Measurements from ENCODE around the gene PIK3C2G.

Gene PIK3C2G

DNA sequence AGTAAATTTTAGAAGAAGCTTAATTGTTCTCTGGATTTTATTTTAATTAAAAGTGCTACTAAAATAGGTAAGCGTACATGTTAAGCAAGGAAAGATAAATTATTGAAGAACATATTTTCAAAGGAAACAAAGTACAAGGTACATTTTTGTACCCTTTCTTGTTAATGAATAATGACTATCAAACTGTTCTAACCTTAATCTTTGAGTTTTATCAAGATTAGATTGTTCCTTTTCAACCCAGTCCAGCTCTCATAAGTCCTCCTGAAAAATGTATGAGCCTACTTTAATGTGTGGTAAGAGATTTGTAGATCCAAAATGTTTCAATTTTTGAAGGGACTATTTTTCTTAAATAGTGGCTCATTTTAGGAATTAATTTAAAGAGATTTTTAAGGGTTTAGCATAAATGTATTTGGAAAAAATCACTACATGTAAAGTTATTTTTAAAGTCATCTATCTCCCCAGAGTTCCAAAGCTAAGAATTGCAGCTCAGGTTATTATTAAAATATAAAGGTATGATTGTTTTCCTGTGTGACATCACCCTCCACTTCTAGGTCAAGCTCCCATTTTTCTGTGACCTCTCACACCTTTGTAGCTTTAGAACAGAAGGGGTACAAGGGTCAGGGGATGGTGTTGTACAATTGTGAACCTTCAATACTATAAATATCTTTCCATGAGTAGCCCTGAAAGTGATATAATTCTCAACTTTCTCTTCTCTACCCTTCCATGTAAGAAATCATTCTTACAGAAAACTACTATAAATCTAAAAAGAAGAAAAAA is 1.2 kb upstream of the PIK3C2G start:
- Histone ChIP-seq H3K4me2 (ENCODE audit: low read length) (no peak overlapping the region), H3K27me3 (ENCODE audit: control insufficient read depth, low read length) (no peaks in the 10 kb centered on the region), H3K36me3 (ENCODE audit: control insufficient read depth, low read length) (no peaks in the 10 kb centered on the region), H3F3A (ENCODE audit: control insufficient read depth, insufficient read depth) (no peaks in the 10 kb centered on the region), H4K20me1 (ENCODE audit: control insufficient read depth, insufficient read depth, low read depth, low read length) (no peaks in the 10 kb centered on the region), H3K4me1 (ENCODE audit: control insufficient read depth, low read length) (no peaks in the 10 kb centered on the region), H3K4me3 (ENCODE audit: low read length) (no peak overlapping the region), H3K9me3 (ENCODE audit: control insufficient read depth, insufficient read depth, low read length) (no peaks in the 10 kb centered on the region), H3K79me2 (ENCODE audit: control insufficient read depth, low read length) (no peaks in the 10 kb centered on the region), H3K9me2 (replicated peaks; ENCODE audit: control insufficient read depth, low read length) (no peaks in the 10 kb centered on the region), H3K27ac (ENCODE audit: low read depth, low read length) (no peak overlapping the region)
- TF ChIP-seq, protein P1, sequence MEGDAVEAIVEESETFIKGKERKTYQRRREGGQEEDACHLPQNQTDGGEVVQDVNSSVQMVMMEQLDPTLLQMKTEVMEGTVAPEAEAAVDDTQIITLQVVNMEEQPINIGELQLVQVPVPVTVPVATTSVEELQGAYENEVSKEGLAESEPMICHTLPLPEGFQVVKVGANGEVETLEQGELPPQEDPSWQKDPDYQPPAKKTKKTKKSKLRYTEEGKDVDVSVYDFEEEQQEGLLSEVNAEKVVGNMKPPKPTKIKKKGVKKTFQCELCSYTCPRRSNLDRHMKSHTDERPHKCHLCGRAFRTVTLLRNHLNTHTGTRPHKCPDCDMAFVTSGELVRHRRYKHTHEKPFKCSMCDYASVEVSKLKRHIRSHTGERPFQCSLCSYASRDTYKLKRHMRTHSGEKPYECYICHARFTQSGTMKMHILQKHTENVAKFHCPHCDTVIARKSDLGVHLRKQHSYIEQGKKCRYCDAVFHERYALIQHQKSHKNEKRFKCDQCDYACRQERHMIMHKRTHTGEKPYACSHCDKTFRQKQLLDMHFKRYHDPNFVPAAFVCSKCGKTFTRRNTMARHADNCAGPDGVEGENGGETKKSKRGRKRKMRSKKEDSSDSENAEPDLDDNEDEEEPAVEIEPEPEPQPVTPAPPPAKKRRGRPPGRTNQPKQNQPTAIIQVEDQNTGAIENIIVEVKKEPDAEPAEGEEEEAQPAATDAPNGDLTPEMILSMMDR (IDR thresholded peaks at IDR 0.05; ENCODE audit: low read depth, low read length, poor library complexity, severe bottlenecking) = no peak
- no peak for TF ChIP-seq EZH2phosphoT487 (IDR thresholded peaks at IDR 0.05; ENCODE audit: borderline replicate concordance, low read length)

DNA sequence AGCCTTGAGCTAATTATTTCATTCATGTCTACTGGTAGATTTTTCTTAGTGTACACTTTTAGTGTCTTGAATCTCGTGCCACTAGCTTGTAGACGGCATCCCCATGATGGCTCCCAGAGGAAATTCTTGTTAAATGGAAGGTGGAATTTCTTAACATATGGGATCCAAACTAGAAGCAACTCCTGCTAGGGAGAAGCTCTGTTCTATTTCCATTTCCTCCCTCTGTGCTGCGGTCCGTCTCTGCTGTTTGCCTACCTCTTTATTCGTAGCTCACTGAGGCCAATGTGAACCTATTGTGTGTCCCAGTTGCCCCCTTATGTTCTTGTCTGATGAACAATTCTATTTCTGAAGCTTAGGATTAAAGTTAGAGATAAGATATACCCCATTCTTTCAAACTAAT is 588 bp downstream of the PIK3C2G start:
- Histone ChIP-seq H3K27me3 (ENCODE audit: control insufficient read depth, low read length) (no peaks in the 10 kb centered on the region), H4K20me1 (ENCODE audit: control insufficient read depth, insufficient read depth, low read depth, low read length) (no peaks in the 10 kb centered on the region), H3K27ac (ENCODE audit: low read depth, low read length) (no peak overlapping the region), H3K4me2 (ENCODE audit: low read length) (no peak overlapping the region), H3K9me3 (ENCODE audit: control insufficient read depth, insufficient read depth, low read length) (no peaks in the 10 kb centered on the region), H3K4me3 (ENCODE audit: low read length) (no peak overlapping the region), H3K79me2 (ENCODE audit: control insufficient read depth, low read length) (no peaks in the 10 kb centered on the region), H3F3A (ENCODE audit: control insufficient read depth, insufficient read depth) (no peaks in the 10 kb centered on the region), H3K4me1 (ENCODE audit: control insufficient read depth, low read length) (no peaks in the 10 kb centered on the region), H3K9me2 (replicated peaks; ENCODE audit: control insufficient read depth, low read length) (no peaks in the 10 kb centered on the region), H3K36me3 (ENCODE audit: control insufficient read depth, low read length) (no peaks in the 10 kb centered on the region)
- TF ChIP-seq, protein P1 (IDR thresholded peaks at IDR 0.05; ENCODE audit: low read depth, low read length, poor library complexity, severe bottlenecking) = no peak
- no peak for TF ChIP-seq EZH2phosphoT487 (IDR thresholded peaks at IDR 0.05; ENCODE audit: borderline replicate concordance, low read length)

DNA sequence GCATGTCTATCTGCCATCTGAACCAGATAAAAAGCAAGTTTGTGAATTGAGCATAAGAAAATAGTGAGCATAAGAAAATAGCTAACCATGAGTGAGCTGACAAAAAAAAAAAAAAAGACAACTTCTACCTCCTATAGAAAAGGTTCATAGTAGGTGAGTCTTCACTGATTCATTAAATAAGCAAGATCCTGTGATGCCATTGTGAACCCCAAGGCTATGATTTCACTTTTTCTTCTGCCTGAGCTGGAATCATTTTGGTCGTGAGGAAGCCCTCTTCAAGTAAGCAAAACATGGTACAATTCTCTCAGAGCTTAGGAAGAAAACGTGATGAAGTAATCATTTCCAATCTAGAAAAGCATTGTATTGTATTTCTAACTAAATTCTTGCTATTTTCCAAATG is 1.2 kb downstream of the PIK3C2G start:
- no peaks in the 10 kb centered on the region for H3K9me2 ChIP-seq (replicated peaks; ENCODE audit: control insufficient read depth, low read length)
- H3K4me3 ChIP-seq (ENCODE audit: low read length) = no peak overlapping the region
- TF ChIP-seq EZH2phosphoT487 (IDR thresholded peaks at IDR 0.05; ENCODE audit: borderline replicate concordance, low read length) = no peak
- TF ChIP-seq, protein P1 (IDR thresholded peaks at IDR 0.05; ENCODE audit: low read depth, low read length, poor library complexity, severe bottlenecking) = no peak
- H3K36me3 ChIP-seq (ENCODE audit: control insufficient read depth, low read length) = no peaks in the 10 kb centered on the region
- no peaks in the 10 kb centered on the region for H3K4me1 ChIP-seq (ENCODE audit: control insufficient read depth, low read length)
- H4K20me1 ChIP-seq (ENCODE audit: control insufficient read depth, insufficient read depth, low read depth, low read length) = no peaks in the 10 kb centered on the region
- no peaks in the 10 kb centered on the region for H3K27me3 ChIP-seq (ENCODE audit: control insufficient read depth, low read length)
- H3K9me3 ChIP-seq (ENCODE audit: control insufficient read depth, insufficient read depth, low read length) = no peaks in the 10 kb centered on the region
- no peaks in the 10 kb centered on the region for H3F3A ChIP-seq (ENCODE audit: control insufficient read depth, insufficient read depth)
- no peaks in the 10 kb centered on the region for H3K79me2 ChIP-seq (ENCODE audit: control insufficient read depth, low read length)
- no peak overlapping the region for H3K4me2 ChIP-seq (ENCODE audit: low read length)
- no peak overlapping the region for H3K27ac ChIP-seq (ENCODE audit: low read depth, low read length)
